Measurements from ENCODE around the gene HERPUD2. TPM values are rescaled to one million over a fixed set of nuclear protein-coding genes. Genes with fewer than 3 reads are reported as not detected.

HERPUD2 gene
- total RNA-seq, 1 donor from 2014 or later = 28.0 TPM

DNA sequence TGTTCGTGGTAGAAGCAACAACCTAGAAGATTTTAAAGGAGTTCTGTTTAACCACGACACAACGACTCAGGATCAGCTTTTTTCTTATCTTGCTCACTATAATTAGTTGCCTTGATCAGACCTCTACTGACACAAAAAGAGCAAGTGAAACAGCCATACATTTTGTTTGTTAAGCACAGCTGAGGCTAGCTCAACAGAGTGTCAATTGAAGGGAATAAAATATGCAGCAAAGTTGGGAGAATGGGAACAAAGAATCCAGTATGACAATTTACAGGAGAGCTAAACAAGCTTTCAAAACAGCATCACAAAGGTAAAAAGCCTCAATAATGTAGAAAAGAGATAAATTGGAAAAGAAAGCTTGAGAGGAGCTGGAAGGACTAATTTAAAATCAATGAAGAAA, 40.5 kb upstream of the HERPUD2 start:
- peaks cover 2% of the 10 kb centered on the region for H3K27me3 Mint-ChIP-seq (ENCODE audit: low read depth, unreplicated experiment)
- Histone ChIP-seq H2AFZ (ENCODE audit: low read depth, low read length) (no peak overlapping the region), H3K4me1 (ENCODE audit: insufficient read depth, low read length) (peaks cover 5% of the 10 kb centered on the region), H4K20me1 (ENCODE audit: insufficient read depth, low read length) (no peaks in the 10 kb centered on the region), H3K36me3 (ENCODE audit: insufficient read depth, low read length) (no peaks in the 10 kb centered on the region), H3K9me3 (ENCODE audit: insufficient read depth, low read depth, low read length) (no peaks in the 10 kb centered on the region), H3K4me3 (ENCODE audit: insufficient read depth, low read depth, low read length) (no peak overlapping the region), H3K4me2 (ENCODE audit: low read length) (no peak overlapping the region), H3K27ac (ENCODE audit: low read depth, low read length) (no peak overlapping the region), H3K9ac (ENCODE audit: low read length) (no peak overlapping the region), H3K27me3 (ENCODE audit: insufficient read depth, low read length) (peaks cover 3% of the 10 kb centered on the region), H3K79me2 (ENCODE audit: insufficient read depth, low read length) (no peaks in the 10 kb centered on the region)
- TF ChIP-seq, protein P1, sequence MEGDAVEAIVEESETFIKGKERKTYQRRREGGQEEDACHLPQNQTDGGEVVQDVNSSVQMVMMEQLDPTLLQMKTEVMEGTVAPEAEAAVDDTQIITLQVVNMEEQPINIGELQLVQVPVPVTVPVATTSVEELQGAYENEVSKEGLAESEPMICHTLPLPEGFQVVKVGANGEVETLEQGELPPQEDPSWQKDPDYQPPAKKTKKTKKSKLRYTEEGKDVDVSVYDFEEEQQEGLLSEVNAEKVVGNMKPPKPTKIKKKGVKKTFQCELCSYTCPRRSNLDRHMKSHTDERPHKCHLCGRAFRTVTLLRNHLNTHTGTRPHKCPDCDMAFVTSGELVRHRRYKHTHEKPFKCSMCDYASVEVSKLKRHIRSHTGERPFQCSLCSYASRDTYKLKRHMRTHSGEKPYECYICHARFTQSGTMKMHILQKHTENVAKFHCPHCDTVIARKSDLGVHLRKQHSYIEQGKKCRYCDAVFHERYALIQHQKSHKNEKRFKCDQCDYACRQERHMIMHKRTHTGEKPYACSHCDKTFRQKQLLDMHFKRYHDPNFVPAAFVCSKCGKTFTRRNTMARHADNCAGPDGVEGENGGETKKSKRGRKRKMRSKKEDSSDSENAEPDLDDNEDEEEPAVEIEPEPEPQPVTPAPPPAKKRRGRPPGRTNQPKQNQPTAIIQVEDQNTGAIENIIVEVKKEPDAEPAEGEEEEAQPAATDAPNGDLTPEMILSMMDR (IDR thresholded peaks at IDR 0.05; ENCODE audit: insufficient read depth, low read depth, low read length) = no peak
- TF ChIP-seq EZH2 (IDR thresholded peaks at IDR 0.05; ENCODE audit: insufficient read depth, low read length) = no peak
- H3K4me3 Mint-ChIP-seq (ENCODE audit: unreplicated experiment) = no peak overlapping the region
- no peak for FAIRE-seq
- H3K27ac Mint-ChIP-seq (ENCODE audit: unreplicated experiment) = no peak overlapping the region
- H3K36me3 Mint-ChIP-seq (ENCODE audit: low read depth, unreplicated experiment) = no peaks in the 10 kb centered on the region
- DNase-seq (ENCODE audit: low read depth) = no peak
- H3K4me1 Mint-ChIP-seq (ENCODE audit: low read depth, unreplicated experiment) = peaks cover 17% of the 10 kb centered on the region
- peaks cover 2% of the 10 kb centered on the region for H3K9me3 Mint-ChIP-seq (ENCODE audit: unreplicated experiment)

DNA sequence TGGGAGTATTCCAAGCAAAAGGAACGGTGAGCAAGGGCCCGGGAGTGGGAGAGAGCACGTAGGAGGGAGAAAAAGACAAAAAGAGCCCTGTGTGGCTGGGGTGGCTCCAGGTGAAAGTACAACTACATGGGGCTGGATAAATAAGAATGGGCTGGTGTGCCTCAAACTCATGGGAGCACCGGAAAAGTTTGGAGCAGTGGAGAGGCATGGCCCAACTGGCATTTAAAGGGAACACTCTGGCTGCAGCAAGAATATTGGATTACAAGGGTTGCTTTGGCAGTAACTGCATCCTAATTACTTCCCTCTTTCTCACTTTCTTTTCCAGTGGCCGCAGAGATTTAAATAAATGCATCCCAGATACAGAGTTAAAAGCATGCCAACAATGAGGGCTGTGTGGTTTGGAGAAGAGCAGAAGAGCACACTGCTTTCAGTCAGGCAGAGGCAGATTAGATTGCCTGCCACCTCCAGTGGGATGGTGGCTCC, 39.1 kb upstream of the HERPUD2 start:
- Histone ChIP-seq H3K4me1 (ENCODE audit: insufficient read depth, low read length) (peaks cover 5% of the 10 kb centered on the region), H3K9me3 (ENCODE audit: insufficient read depth, low read depth, low read length) (no peaks in the 10 kb centered on the region), H3K9ac (ENCODE audit: low read length) (no peak overlapping the region), H3K36me3 (ENCODE audit: insufficient read depth, low read length) (no peaks in the 10 kb centered on the region), H3K79me2 (ENCODE audit: insufficient read depth, low read length) (no peaks in the 10 kb centered on the region), H3K4me2 (ENCODE audit: low read length) (no peak overlapping the region), H3K27me3 (ENCODE audit: insufficient read depth, low read length) (peaks cover 3% of the 10 kb centered on the region), H3K4me3 (ENCODE audit: insufficient read depth, low read depth, low read length) (no peak overlapping the region), H2AFZ (ENCODE audit: low read depth, low read length) (peak overlapping the region; percentile 21), H3K27ac (ENCODE audit: low read depth, low read length) (no peak overlapping the region), H4K20me1 (ENCODE audit: insufficient read depth, low read length) (no peaks in the 10 kb centered on the region)
- Mint-ChIP-seq H3K27ac (ENCODE audit: unreplicated experiment) (no peak overlapping the region), H3K36me3 (ENCODE audit: low read depth, unreplicated experiment) (no peaks in the 10 kb centered on the region), H3K9me3 (ENCODE audit: unreplicated experiment) (peaks cover 2% of the 10 kb centered on the region), H3K27me3 (ENCODE audit: low read depth, unreplicated experiment) (peaks cover 2% of the 10 kb centered on the region), H3K4me3 (ENCODE audit: unreplicated experiment) (no peak overlapping the region), H3K4me1 (ENCODE audit: low read depth, unreplicated experiment) (peaks cover 23% of the 10 kb centered on the region)
- TF ChIP-seq, protein P1 (IDR thresholded peaks at IDR 0.05; ENCODE audit: insufficient read depth, low read depth, low read length) = no peak
- TF ChIP-seq EZH2 (IDR thresholded peaks at IDR 0.05; ENCODE audit: insufficient read depth, low read length) = no peak
- no peak for FAIRE-seq
- no peak for DNase-seq (ENCODE audit: low read depth)

DNA sequence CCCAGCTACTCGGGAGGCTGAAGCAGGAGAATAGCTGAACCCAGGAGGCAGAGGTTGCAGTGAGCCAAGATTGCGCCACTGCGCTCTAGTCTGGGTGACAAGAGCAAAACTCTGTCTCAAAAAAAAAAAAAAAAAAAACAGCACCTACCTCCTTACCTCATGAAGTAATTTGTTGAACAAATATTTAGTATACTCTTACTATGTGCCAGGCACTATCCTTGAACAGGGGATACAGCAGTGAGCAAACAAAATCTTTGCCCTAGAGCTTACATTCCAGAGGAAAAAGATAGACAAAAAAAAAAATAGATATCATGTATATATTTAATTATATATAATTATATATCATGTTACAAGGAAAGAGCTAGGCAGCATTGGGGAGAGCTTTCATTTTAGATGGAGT, 36.4 kb upstream of the HERPUD2 start:
- Histone ChIP-seq H3K9ac (ENCODE audit: low read length) (no peak overlapping the region), H3K27ac (ENCODE audit: low read depth, low read length) (no peak overlapping the region), H3K27me3 (ENCODE audit: insufficient read depth, low read length) (peaks cover 3% of the 10 kb centered on the region), H3K4me2 (ENCODE audit: low read length) (no peak overlapping the region), H3K4me1 (ENCODE audit: insufficient read depth, low read length) (peaks cover 5% of the 10 kb centered on the region), H3K79me2 (ENCODE audit: insufficient read depth, low read length) (no peaks in the 10 kb centered on the region), H4K20me1 (ENCODE audit: insufficient read depth, low read length) (no peaks in the 10 kb centered on the region), H2AFZ (ENCODE audit: low read depth, low read length) (no peak overlapping the region), H3K36me3 (ENCODE audit: insufficient read depth, low read length) (no peaks in the 10 kb centered on the region), H3K4me3 (ENCODE audit: insufficient read depth, low read depth, low read length) (no peak overlapping the region), H3K9me3 (ENCODE audit: insufficient read depth, low read depth, low read length) (no peaks in the 10 kb centered on the region)
- peaks cover 2% of the 10 kb centered on the region for H3K9me3 Mint-ChIP-seq (ENCODE audit: unreplicated experiment)
- no peaks in the 10 kb centered on the region for H3K36me3 Mint-ChIP-seq (ENCODE audit: low read depth, unreplicated experiment)
- H3K4me1 Mint-ChIP-seq (ENCODE audit: low read depth, unreplicated experiment) = peaks cover 27% of the 10 kb centered on the region
- DNase-seq (ENCODE audit: low read depth) (no peak), FAIRE-seq (no peak)
- no peak overlapping the region for H3K27ac Mint-ChIP-seq (ENCODE audit: unreplicated experiment)
- no peak overlapping the region for H3K4me3 Mint-ChIP-seq (ENCODE audit: unreplicated experiment)
- peaks cover 2% of the 10 kb centered on the region for H3K27me3 Mint-ChIP-seq (ENCODE audit: low read depth, unreplicated experiment)
- no peak for TF ChIP-seq EZH2 (IDR thresholded peaks at IDR 0.05; ENCODE audit: insufficient read depth, low read length)
- TF ChIP-seq, protein P1 (IDR thresholded peaks at IDR 0.05; ENCODE audit: insufficient read depth, low read depth, low read length) = no peak

Data from astrocyte (in vitro differentiated cells and primary cell).